Measurements from ENCODE around the gene PSMG1. TPM values are rescaled to one million over a fixed set of nuclear protein-coding genes. Genes with fewer than 3 reads are reported as not detected.

Gene PSMG1
- total and polyA plus RNA-seq, 2 of the 8 experiments (the other 6 are each of a cell fraction or from before 2014, with no cell fraction given), result 50.7 to 93.7 TPM

- H3K23ac ChIP-seq (ENCODE audit: insufficient read length), result no peak overlapping the region
- H3K4me2 ChIP-seq (ENCODE audit: insufficient read depth in 1 of 2, low read depth in 2 of 2, low read length in 2 of 2), result no peak overlapping the region
- FAIRE-seq (no peak), DNase-seq (ENCODE audit: low read depth in 1 of 2, low spot score in 2 of 2) (no peak)
- H3K4me3 ChIP-seq (ENCODE audit: extremely low read depth in 1 of 4, insufficient read depth in 2 of 4, low read depth in 3 of 4, low read length in 4 of 4), result no peak overlapping the region
- H3K79me2 ChIP-seq (ENCODE audit: control insufficient read depth in 1 of 2, insufficient read depth in 2 of 2, low read length in 2 of 2), result no peaks in the 10 kb centered on the region
- H3K9me3 ChIP-seq (ENCODE audit: insufficient read depth in 2 of 2, low read depth in 1 of 2, low read length in 1 of 2), result no peaks in the 10 kb centered on the region
- H3K23me2 ChIP-seq (ENCODE audit: low read depth, low read length), result no peaks in the 10 kb centered on the region
- no peak overlapping the region for H4K8ac ChIP-seq (ENCODE audit: extremely low read depth, insufficient read depth, low read length)
- H3K56ac ChIP-seq (replicated peaks; ENCODE audit: insufficient read length, low read depth, low read length), result no peak overlapping the region
- H2AK5ac ChIP-seq (ENCODE audit: low read depth, low read length), result no peak overlapping the region
- POLR2A ChIA-PET (ENCODE audit: partially characterized antibody), result interaction anchor here (0.6 kb wide), 1 partner anchor 193 kb away, joined by 3 read pairs; no protein-coding TSS in a partner anchor
- no peaks in the 10 kb centered on the region; a peak in 1 of 7 replicates for H3K4me1 ChIP-seq (replicated peaks in 1 of 4; ENCODE audit: control insufficient read depth in 3 of 4, insufficient read depth in 4 of 4, low read length in 3 of 4)
- H4K91ac ChIP-seq (replicated peaks; ENCODE audit: insufficient read length, low read length), result no peak overlapping the region
- H2BK5ac ChIP-seq (ENCODE audit: low read depth, low read length), result no peak overlapping the region
- H3K4ac ChIP-seq (replicated peaks; ENCODE audit: insufficient read length, low read depth, low read length), result no peak overlapping the region
- H3K14ac ChIP-seq (ENCODE audit: insufficient read length), result no peak overlapping the region
- no peak overlapping the region for H3K18ac ChIP-seq (ENCODE audit: extremely low read depth, low read length)
- H3K9ac ChIP-seq (replicated peaks in 1 of 4; ENCODE audit: extremely low read depth in 1 of 4, low read depth in 3 of 4, low read length in 3 of 4), result no peak overlapping the region
- CTCF ChIA-PET (ENCODE audit: partially characterized antibody), result interaction anchor here (0.8 to 1.2 kb wide), 2 partner anchors 9 to 28 kb away, joined by 3 to 5 read pairs; no protein-coding TSS in a partner anchor
- H3K79me1 ChIP-seq (ENCODE audit: low read depth, low read length), result no peaks in the 10 kb centered on the region
- peaks cover 2 to 3% of the 10 kb centered on the region in 2 experiments for H4K20me1 ChIP-seq (replicated peaks in 1 of 2; ENCODE audit: control insufficient read depth in 1 of 2, insufficient read depth in 2 of 2, low read length in 2 of 2)
- H2BK15ac ChIP-seq (ENCODE audit: low read length), result no peak overlapping the region
- no peak overlapping the region for H4K5ac ChIP-seq (ENCODE audit: insufficient read length, low read depth, low read length)
- peaks cover 0 to 10% (median 0%) of the 10 kb centered on the region in 4 experiments; a peak in 2 of 8 replicates for H3K36me3 ChIP-seq (ENCODE audit: control insufficient read depth in 2 of 4, insufficient read depth in 4 of 4, low read length in 3 of 4)
- no peak overlapping the region for H3K27ac ChIP-seq (ENCODE audit: low read depth, low read length)
- H2AFZ ChIP-seq (ENCODE audit: low read length), result no peak overlapping the region
- H2BK120ac ChIP-seq (replicated peaks; ENCODE audit: low read depth, low read length), result no peak overlapping the region
- H2BK20ac ChIP-seq (ENCODE audit: low read length), result no peak overlapping the region
- H3K27me3 ChIP-seq (replicated peaks in 1 of 4; ENCODE audit: control insufficient read depth in 3 of 4, extremely low read depth in 1 of 4, insufficient read depth in 3 of 4, low read length in 3 of 4), result no peaks in the 10 kb centered on the region
- no peak overlapping the region for H2BK12ac ChIP-seq (ENCODE audit: low read depth, low read length)
- TF ChIP-seq ATF3 (IDR thresholded peaks at IDR 0.05; ENCODE audit: insufficient read depth, low read depth, low read length), result no peak
- no peak for TF ChIP-seq NANOG (IDR thresholded peaks at IDR 0.05; ENCODE audit: insufficient read depth, low read depth, low read length, poor library complexity, severe bottlenecking)
- TF ChIP-seq POLR2A (IDR thresholded peaks at IDR 0.05; ENCODE audit: control extremely low read depth in 1 of 2, low read depth in 2 of 2, low read length in 2 of 2), result no peak
- no peak for TF ChIP-seq CTCF (IDR thresholded peaks at IDR 0.05; ENCODE audit: control extremely low read depth in 1 of 3, insufficient read depth in 1 of 3, low read depth in 1 of 3, low read length in 3 of 3)
- TF ChIP-seq CHD2 (IDR thresholded peaks at IDR 0.05; ENCODE audit: low read length), result no peak
- TF ChIP-seq SIX5 (IDR thresholded peaks at IDR 0.05; ENCODE audit: low read depth, low read length), result no peak
- TF ChIP-seq EP300 (IDR thresholded peaks at IDR 0.05; ENCODE audit: borderline replicate concordance in 1 of 2, low read depth in 2 of 2, low read length in 2 of 2), result no peak
- TF ChIP-seq TEAD4 (IDR thresholded peaks at IDR 0.05; ENCODE audit: low read depth, low read length), result no peak
- no peak for TF ChIP-seq RXRA (IDR thresholded peaks at IDR 0.05; ENCODE audit: insufficient read depth, low read depth, low read length)
- no peak for TF ChIP-seq MAFK (IDR thresholded peaks at IDR 0.05; ENCODE audit: low read depth, low read length)
Measured at GRCh38 chr21:39189857-39190604, 6.8 kb upstream of the PSMG1 start.

Measured in H1 (cell line).